Stimulated activated CD8-positive, alpha-beta memory T cell treated with anti-CD3 and anti-CD28 coated beads, Interleukin-12 subunit alpha, Interleukin-12 subunit beta, amount 100 ng/mL, for 1 hour (primary cell): ENCODE results near the gene EYS.

Experiments
- DNase-seq: peaks from one replicate; pipeline ENCODE4 v3.0.0-alpha.2; 2020; ENCODE audit warnings: low read depth

EYS gene

GRCh38 chr6:65707126-65707826, at the start of gene EYS:
Gene EYS, minus strand, starts transcription at chr6:65707226. Its CDS starts 211,816 bp downstream, at chr6:65495410.
- no peak for DNase-seq

GRCh38 chr6:65746302-65746701, 39.3 kb upstream of the EYS start:
- DNase-seq, result no peak

DNA sequence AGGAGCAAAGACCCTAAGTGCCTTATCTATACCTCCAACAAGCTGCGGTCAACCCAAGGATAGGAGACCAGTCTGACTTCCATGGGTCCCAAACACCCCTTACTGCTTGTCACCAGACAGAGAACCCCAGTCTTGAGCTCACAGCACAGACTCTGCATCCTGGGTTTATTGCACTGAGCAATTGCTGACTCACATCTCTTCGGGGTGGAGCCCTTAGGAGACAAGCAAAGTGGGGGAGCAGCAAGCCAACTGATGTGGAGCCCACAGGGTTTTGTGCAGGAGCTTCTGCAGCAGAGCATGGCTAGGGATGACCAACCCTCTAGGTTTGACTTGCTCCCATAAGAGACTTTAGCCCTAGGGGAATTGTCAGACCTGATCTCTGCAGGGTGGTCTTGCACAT, 38.6 kb upstream of the EYS start:
- no peak for DNase-seq

DNA sequence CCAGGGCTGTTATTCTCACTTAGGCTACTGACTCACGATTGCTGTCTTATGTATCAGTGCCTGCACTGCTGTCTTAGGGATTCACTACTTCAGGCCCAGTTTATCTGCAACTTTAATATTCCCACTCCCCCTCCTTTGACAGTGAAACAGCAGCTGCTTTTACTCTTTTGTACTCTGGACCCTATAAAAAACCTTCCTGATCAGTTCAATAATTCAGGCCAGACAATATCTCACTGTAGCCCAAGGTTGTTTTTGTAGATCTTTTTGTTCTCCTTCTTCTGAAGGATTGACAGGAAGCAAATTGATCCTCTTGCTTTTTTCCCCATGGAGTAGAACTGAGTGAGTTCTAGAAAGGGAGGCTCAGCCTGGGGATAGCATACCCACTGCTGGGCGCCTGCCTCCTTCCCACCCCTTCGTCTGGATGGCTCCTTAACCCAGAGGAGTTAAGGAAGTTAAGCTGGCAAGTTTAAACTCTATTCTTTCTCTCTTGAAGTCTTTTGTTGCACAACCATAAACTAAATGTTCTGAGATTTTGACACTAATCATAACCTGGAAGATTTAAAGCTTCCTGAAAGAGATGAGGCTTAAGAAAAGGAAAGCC, 22.0 kb upstream of the EYS start:
- no peak for DNase-seq

DNA sequence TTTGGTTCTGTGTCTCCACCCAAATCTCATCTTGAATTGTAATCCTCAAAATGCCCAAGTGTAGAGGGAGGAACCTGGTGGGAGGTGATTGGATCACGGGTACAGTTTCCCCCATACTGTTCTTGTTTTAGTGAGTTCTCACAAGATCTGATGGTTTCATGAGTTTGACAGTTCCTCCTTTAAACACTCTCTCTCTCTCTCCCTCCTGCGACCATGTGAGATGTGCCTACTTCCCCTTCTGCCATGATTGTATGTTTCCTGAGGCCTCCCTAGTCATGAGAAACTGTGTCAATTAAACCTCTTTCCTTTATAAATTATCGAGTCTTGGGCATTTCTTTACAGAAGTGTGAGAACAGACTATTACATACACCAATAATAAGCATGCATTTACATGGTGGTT, 12.1 kb upstream of the EYS start:
- DNase-seq, result no peak

- no peak for DNase-seq
These were observed 4.5 kb upstream of the EYS start for GRCh38 chr6:65711531-65711930.

GRCh38 chr6:65709099-65709830, 2.2 kb upstream of the EYS start:
- no peak for DNase-seq

DNA sequence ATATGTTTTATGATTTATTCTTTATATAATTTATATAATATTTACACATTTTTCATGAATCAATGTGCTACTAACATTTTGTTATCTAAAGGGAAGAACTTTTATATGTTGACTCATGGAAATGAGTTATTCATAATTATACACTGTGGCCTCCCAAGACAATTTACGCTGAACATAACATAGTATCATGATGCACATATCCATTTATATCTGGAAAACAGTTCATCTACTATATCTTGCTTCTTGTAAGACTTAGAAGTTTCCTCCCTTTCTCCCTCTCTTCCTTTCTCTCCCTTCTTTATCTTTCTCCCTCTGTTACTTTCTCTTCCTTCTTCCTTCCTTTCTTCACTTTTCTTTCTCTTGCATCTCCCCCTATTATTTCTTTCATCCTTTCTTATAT, 1.1 kb upstream of the EYS start:
- DNase-seq, result no peak

DNA sequence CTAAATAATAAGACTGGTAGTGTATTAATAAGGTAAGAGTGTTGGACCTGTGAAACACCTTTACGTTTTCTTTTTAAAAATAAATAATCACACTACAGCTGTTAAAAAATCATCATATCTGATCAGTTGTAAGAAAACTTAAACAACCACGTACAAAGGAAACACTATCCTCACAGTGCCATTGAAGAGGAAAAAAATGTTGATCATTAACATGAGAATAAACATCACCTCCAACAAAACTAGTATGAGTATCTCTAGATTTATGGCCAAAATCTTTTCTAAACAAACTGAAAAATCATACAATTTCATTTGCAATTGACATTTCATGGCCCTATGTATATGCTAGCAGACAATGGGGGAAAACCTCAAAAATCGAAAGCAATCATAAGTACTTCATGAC, 590 bp downstream of the EYS start:
- no peak for DNase-seq

DNA sequence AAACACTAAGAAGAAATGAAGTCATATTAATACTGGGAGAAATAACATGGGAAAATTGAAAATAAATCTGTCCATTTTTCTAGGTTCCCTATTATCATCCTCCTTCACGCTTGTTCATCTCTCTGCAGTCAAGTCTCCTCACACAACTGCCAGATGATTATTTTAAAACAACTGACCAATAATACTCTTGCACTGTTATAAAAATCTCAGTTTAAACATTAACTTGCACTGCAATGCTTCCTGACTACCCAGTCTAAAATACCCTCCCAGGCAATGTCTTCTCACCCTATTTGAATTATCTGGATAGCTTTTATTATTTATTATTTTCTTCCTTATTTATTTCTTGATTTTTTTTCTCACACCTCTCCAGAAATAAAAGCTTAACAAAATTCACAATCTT, 5.7 kb downstream of the EYS start:
- no peak for DNase-seq

DNA sequence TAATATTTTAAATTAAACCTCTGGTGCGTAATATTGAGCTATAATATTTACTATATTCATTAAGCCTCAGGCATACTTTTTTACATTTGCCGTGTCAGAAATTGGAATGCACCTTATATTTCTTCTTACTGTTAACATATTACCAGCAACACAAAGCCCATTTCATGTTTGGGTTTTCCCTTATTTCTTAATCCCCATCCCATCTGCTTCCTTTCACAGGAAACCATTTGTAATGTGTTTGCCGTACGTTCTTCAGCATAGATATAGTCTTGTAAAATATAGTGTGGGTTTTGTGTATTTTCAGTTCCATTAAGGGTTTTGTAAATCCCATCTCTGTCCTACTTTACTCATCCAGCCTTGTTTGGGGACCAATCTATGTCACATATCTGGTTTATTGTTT, 6.5 kb downstream of the EYS start:
- no peak for DNase-seq

DNA sequence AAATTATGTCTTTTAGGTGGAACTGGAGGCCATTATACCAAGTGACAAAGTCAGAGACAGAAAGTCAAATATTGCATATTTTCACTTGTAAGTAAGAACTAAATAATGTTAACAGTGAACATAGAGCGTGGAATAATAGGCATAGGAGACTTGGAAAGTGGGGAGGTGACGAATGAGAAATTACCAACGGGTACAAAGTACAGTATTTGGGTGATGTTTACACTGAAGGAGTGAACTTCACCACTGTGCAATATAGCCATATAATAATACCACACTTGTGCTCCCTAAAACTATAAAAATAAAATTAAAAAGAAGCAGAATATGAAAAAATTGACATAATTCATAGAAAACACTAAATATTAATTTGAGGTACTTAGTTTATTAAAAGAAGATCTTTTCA, 14.9 kb downstream of the EYS start:
- DNase-seq, result no peak

DNA sequence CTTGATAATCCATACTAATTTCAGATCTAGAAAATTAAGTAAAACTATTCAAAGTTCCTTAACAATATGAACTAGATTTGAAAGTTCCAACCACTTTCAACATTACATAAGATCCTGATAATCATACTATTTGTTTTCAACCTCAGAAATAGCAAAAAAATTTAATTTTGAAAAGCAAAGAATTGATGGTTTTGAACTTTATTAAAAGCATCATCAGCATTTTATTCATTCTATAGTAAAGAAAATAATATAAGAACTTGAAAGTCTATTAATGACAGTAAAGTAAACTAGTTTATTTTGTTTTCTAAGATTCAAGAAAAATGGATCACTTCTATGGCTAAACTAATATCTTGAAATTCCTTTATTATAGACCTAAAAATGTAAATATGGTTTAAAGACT, 26.8 kb downstream of the EYS start:
- DNase-seq, result no peak

GRCh38 chr6:65671922-65672321, 35.1 kb downstream of the EYS start:
- no peak for DNase-seq

GRCh38 chr6:65667916-65668656, 38.9 kb downstream of the EYS start:
- DNase-seq, result no peak

DNA sequence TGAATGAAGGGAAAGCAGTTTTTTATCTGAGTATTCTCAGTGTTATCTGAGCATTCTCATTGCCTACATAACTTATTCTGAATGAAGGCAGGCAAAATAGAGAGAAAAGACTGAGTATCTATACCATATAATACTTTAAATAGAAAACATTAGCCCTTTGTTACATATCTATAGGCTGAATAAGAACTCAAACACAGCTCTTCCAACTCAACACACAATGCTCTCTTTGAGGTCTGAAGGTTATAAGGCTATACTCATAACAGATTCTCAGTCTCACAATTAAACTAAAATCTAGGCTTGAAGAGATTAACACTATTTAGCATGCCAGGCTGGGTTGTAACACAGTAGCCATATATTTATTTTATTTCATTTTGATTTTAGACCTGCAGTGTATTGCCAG, 56.9 kb downstream of the EYS start:
- DNase-seq, result no peak

GRCh38 chr6:65649392-65649791, 57.6 kb downstream of the EYS start:
- no peak for DNase-seq

DNA sequence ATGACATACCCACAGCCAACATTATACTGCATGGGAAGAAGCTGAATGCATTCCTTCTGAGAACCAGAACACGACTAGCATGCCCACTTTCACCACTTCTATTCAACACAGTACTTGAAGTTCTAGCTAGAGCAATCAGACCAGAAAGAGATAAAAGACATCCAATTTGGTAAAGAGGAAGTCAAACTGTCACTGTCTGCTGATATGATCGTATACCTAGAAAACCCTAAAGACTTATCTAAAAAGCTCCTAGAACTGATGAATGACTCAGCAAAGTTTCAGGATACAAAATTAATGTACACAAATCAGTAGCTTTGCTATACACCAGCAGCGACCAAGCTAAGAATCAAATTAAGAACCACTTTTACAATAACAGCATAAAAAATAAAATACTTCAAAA, 60.5 kb downstream of the EYS start:
- DNase-seq, result no peak

- DNase-seq, result no peak
These were observed 64.2 kb downstream of the EYS start for GRCh38 chr6:65642776-65643175.

- no peak for DNase-seq
These were observed 68.8 kb downstream of the EYS start for GRCh38 chr6:65638047-65638831.

GRCh38 chr6:65637289-65638046, 69.6 kb downstream of the EYS start:
- DNase-seq, result no peak
